Peyer's patch (tissue), 4 donors: Measurements from ENCODE around the gene IL22RA1. TPM values are rescaled to one million over a fixed set of nuclear protein-coding genes. Genes with fewer than 3 reads are reported as not detected.
A peak's percentile ranks its signal among the peaks of the same experiment; 100 is the strongest.

Source experiments
- DNase-seq, 3 donors: peaks; one replicate each; pipeline ENCODE4 v3.0.0-alpha.2; 2017 to 2019
- H3K27ac ChIP-seq, 4 donors: fragments of 200-600 bp; sonication (generic); one replicate each; pipeline ENCODE4 v1.5.1; 2016 to 2019
- H3K27me3 ChIP-seq, 2 donors: fragments of 200-600 bp; sonication (generic); one replicate each; pipeline ENCODE4 v1.5.1; 2019
- H3K36me3 ChIP-seq, 3 donors: fragments of 200-600 bp; sonication (generic); one replicate each; pipeline ENCODE4 v1.5.1; 2016 to 2019
- H3K4me1 ChIP-seq, 4 donors: fragments of 200-600 bp; sonication (generic); one replicate each; pipeline ENCODE4 v1.5.1; 2016 to 2019
- H3K4me3 ChIP-seq, 4 donors: fragments of 200-600 bp; sonication (generic); 1 replicate in 3 of 4; 2 replicates in 1 of 4; pipeline ENCODE4 v1.5.1; 2016 to 2019; ENCODE audit warnings: mild to moderate bottlenecking in 1 of 4
- H3K9me3 ChIP-seq, 4 donors: fragments of 200-600 bp; sonication (generic); one replicate each; pipeline ENCODE4 v1.5.1; 2016 to 2019; ENCODE audit warnings: mild to moderate bottlenecking in 1 of 4
- POLR2A ChIP-seq, 2 donors: fragments of 450-650 bp; IDR thresholded peaks; one replicate each; pipeline ENCODE4 v1.5.1; 2017; ENCODE audit warnings: antibody characterized with exemption in 2 of 2, mild to moderate bottlenecking in 2 of 2, moderate library complexity in 2 of 2
- total RNA-seq, 4 donors: library from RNA; depleted of rRNA; stranded (reverse); fragments of >200 nt; gene quantifications; one replicate each; pipeline ENCODE4 v1.1.0, GENCODE V29; 2016
- TF ChIP-seq, protein P1 (sequence below), 6 experiments: fragments of 450-650 bp in 4 of 6; fragments of 200-600 bp in 2 of 6; sonication (generic) in 1 of 6; IDR thresholded peaks; one replicate each; pipeline ENCODE4 v1.5.1; 2017 to 2019; ENCODE audit warnings: antibody characterized with exemption in 6 of 6, mild to moderate bottlenecking in 3 of 6, moderate library complexity in 1 of 6

Gene IL22RA1
- total RNA-seq, 4 donors from 2014 or later, result 9.9 to 87.9 (median 74.5) TPM

GRCh38 chr1:24127801-24128363, 15.1 kb downstream of the IL22RA1 start:
- no peaks in the 10 kb centered on the region for H3K27me3 ChIP-seq
- H3K4me3 ChIP-seq, result no peak overlapping the region
- H3K27ac ChIP-seq, result peak overlapping the region in 1 of 4 donors; percentile 27
- peaks cover 0 to 35% (median 0%) of the 10 kb centered on the region in 3 donors for H3K36me3 ChIP-seq
- DNase-seq, result no peak
- H3K4me1 ChIP-seq, result no peaks in the 10 kb centered on the region
- no peaks in the 10 kb centered on the region for H3K9me3 ChIP-seq
- TF ChIP-seq, protein P1, sequence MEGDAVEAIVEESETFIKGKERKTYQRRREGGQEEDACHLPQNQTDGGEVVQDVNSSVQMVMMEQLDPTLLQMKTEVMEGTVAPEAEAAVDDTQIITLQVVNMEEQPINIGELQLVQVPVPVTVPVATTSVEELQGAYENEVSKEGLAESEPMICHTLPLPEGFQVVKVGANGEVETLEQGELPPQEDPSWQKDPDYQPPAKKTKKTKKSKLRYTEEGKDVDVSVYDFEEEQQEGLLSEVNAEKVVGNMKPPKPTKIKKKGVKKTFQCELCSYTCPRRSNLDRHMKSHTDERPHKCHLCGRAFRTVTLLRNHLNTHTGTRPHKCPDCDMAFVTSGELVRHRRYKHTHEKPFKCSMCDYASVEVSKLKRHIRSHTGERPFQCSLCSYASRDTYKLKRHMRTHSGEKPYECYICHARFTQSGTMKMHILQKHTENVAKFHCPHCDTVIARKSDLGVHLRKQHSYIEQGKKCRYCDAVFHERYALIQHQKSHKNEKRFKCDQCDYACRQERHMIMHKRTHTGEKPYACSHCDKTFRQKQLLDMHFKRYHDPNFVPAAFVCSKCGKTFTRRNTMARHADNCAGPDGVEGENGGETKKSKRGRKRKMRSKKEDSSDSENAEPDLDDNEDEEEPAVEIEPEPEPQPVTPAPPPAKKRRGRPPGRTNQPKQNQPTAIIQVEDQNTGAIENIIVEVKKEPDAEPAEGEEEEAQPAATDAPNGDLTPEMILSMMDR (IDR thresholded peaks at IDR 0.05), result no peak
- no peak for TF ChIP-seq POLR2A (IDR thresholded peaks at IDR 0.05)

- TF ChIP-seq, protein P1 (IDR thresholded peaks at IDR 0.05), result no peak
- TF ChIP-seq POLR2A (IDR thresholded peaks at IDR 0.05), result no peak
- Histone ChIP-seq H3K36me3 (peaks cover 0 to 31% (median 0%) of the 10 kb centered on the region in 3 donors), H3K4me3 (no peak overlapping the region), H3K27ac (no peak overlapping the region), H3K4me1 (peaks cover 0 to 2% (median 0%) of the 10 kb centered on the region in 4 donors), H3K9me3 (no peaks in the 10 kb centered on the region), H3K27me3 (no peaks in the 10 kb centered on the region)
- no peak for DNase-seq
These were observed 15.7 kb downstream of the IL22RA1 start for GRCh38 chr1:24127134-24127800.

DNA sequence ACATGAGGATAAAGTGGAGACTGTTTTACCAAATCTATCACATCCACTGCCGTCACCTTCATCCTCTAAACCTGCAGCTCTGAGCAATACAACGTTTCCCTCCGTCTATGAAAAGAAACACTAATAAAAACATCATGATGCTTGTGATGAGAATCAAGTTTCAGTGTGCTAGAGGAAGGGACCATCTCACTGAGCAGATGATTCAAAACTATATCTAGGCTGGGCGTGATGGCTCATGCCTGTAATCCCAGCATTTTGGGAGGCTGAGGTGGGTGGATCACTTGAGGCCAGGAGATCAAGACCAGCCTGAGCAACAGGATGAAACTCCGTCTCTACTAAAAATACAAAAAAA, 16.3 kb downstream of the IL22RA1 start:
- TF ChIP-seq POLR2A (IDR thresholded peaks at IDR 0.05), result no peak
- TF ChIP-seq, protein P1 (IDR thresholded peaks at IDR 0.05), result no peak
- DNase-seq, result no peak
- H3K4me1 ChIP-seq, result peaks cover 0 to 9% (median 0%) of the 10 kb centered on the region in 4 donors
- no peak overlapping the region for H3K4me3 ChIP-seq
- H3K27me3 ChIP-seq, result no peaks in the 10 kb centered on the region
- no peaks in the 10 kb centered on the region for H3K9me3 ChIP-seq
- H3K27ac ChIP-seq, result no peak overlapping the region
- peaks cover 0 to 30% (median 0%) of the 10 kb centered on the region in 3 donors for H3K36me3 ChIP-seq

GRCh38 chr1:24126018-24126671, 16.8 kb downstream of the IL22RA1 start:
- H3K36me3 ChIP-seq, result peaks cover 0 to 30% (median 0%) of the 10 kb centered on the region in 3 donors
- no peaks in the 10 kb centered on the region for H3K9me3 ChIP-seq
- H3K4me1 ChIP-seq, result peaks cover 0 to 14% (median under 1%) of the 10 kb centered on the region in 4 donors
- no peak overlapping the region for H3K27ac ChIP-seq
- no peaks in the 10 kb centered on the region for H3K27me3 ChIP-seq
- H3K4me3 ChIP-seq, result no peak overlapping the region
- DNase-seq, result no peak
- TF ChIP-seq, protein P1 (IDR thresholded peaks at IDR 0.05), result no peak
- no peak for TF ChIP-seq POLR2A (IDR thresholded peaks at IDR 0.05)

- TF ChIP-seq, protein P1 (IDR thresholded peaks at IDR 0.05), result no peak
- no peak for TF ChIP-seq POLR2A (IDR thresholded peaks at IDR 0.05)
These were observed 17.5 kb downstream of the IL22RA1 start for GRCh38 chr1:24125456-24125855.

More at GRCh38 chr1:24125456-24125855, 17.5 kb downstream of the IL22RA1 start:
- H3K9me3 ChIP-seq, result no peaks in the 10 kb centered on the region
- peaks cover 0 to 24% (median 0%) of the 10 kb centered on the region in 3 donors for H3K36me3 ChIP-seq
- no peak for DNase-seq
- peaks cover 0 to 21% (median 4%) of the 10 kb centered on the region in 4 donors for H3K4me1 ChIP-seq
- no peak overlapping the region for H3K4me3 ChIP-seq
- H3K27me3 ChIP-seq, result no peaks in the 10 kb centered on the region
- no peak overlapping the region for H3K27ac ChIP-seq
